HepG2 (cell line): ENCODE results near the gene RELL2. TPM values are rescaled to one million over a fixed set of nuclear protein-coding genes. Genes with fewer than 3 reads are reported as not detected.

Experiments
- ATAC-seq: fragments of 200-7000 bp; cut with Tn5 transposase; 3 replicates; pipeline ENCODE4 v1.9.1; 2020; ENCODE audit warnings: mild to moderate bottlenecking, moderate library complexity
- BruUV-seq: library from RNA; stranded (reverse); fragments of 400-500 nt; replicated peaks from 2 replicates; lab custom pipeline; 2021; lab: Mats Ljungman, UMichigan
- CTCF ChIA-PET: fragments of 300-600 bp; formaldehyde crosslinking; extraction: SDS; loops from one replicate; lab custom pipeline; 2021; ENCODE audit warnings: low total read pairs, inconsistent platforms, low intra/inter-chr PET ratio; lab: Yijun Ruan, JAX
- POLR2A ChIA-PET: fragments of 350-600 bp; sonication (Branson Sonifier 250); formaldehyde crosslinking; loops from one replicate; lab custom pipeline; 2020; ENCODE audit warnings: antibody characterized with exemption, inconsistent platforms; lab: Yijun Ruan, JAX
- DNase-seq: peaks from one replicate; pipeline ENCODE4 v3.0.0-alpha.2; 2015; ENCODE audit warnings: low spot score
- FAIRE-seq: peaks from 3 replicates; lab custom pipeline; 2011; peaks lifted over from hg19 to GRCh38; lab: Jason Lieb, UNC
- H2AFZ ChIP-seq: one replicate; pipeline ENCODE4 v1.6.1; 2011; ENCODE audit warnings: low read length, inconsistent platforms
- H3K27ac ChIP-seq: fragments of 300-600 bp; 3 replicates; pipeline ENCODE4 v1.8.0; 2011; ENCODE audit warnings: mixed run types, mild to moderate bottlenecking, mixed read lengths, low read length, inconsistent platforms; ENCODE audit not compliant: insufficient read depth; ENCODE audit errors: extremely low read length
- H3K27me3 ChIP-seq, 2 experiments: fragments of 200-600 bp in 1 of 2; 2 replicates in 1 of 2; 3 replicates in 1 of 2; pipeline versions ENCODE4 v1.6.0 to v1.8.0; 2011; ENCODE audit warnings: low read length in 2 of 2, mild to moderate bottlenecking in 2 of 2, moderate library complexity in 2 of 2, inconsistent platforms in 1 of 2; ENCODE audit not compliant: insufficient read depth in 2 of 2, control insufficient read depth in 1 of 2
- H3K36me3 ChIP-seq, 2 experiments: fragments of 200-600 bp in 1 of 2; replicated peaks in 1 of 2; 2 replicates in 1 of 2; 3 replicates in 1 of 2; pipeline versions ENCODE4 v1.5.1 to v1.8.0; 2011; ENCODE audit warnings: low read length in 2 of 2, inconsistent platforms in 1 of 2; ENCODE audit not compliant: insufficient read depth in 2 of 2, control insufficient read depth in 1 of 2
- H3K4me1 ChIP-seq: 2 replicates; pipeline ENCODE4 v1.5.1; 2012; ENCODE audit warnings: low read length, inconsistent platforms; ENCODE audit not compliant: insufficient read depth
- H3K4me2 ChIP-seq: 2 replicates; pipeline ENCODE4 v1.6.0; 2011; ENCODE audit warnings: low read depth, low read length, inconsistent platforms
- H3K4me3 ChIP-seq, 3 experiments: fragments of 200-600 bp in 1 of 3; sonication (generic), shearing (Covaris generic) in 1 of 3; replicated peaks in 1 of 3; 2 replicates each; pipeline ENCODE4 v1.5.1; 2011 to 2016; ENCODE audit warnings: low read length in 3 of 3, inconsistent platforms in 2 of 3, low read depth in 2 of 3, mild to moderate bottlenecking in 2 of 3, control low read depth in 1 of 3, mixed read lengths in 1 of 3; ENCODE audit not compliant: insufficient read depth in 1 of 3
- H3K79me2 ChIP-seq: one replicate; pipeline ENCODE4 v1.6.1; 2011; ENCODE audit warnings: low read length, inconsistent platforms; ENCODE audit not compliant: insufficient read depth
- H3K9ac ChIP-seq: 2 replicates; pipeline ENCODE4 v1.6.0; 2011; ENCODE audit warnings: mild to moderate bottlenecking, low read depth, low read length, inconsistent platforms; ENCODE audit not compliant: insufficient read depth
- H3K9me3 ChIP-seq: 2 replicates; pipeline ENCODE4 v1.5.1; 2012; ENCODE audit warnings: mild to moderate bottlenecking, low read length
- H4K20me1 ChIP-seq: 2 replicates; pipeline ENCODE4 v1.6.0; 2011; ENCODE audit warnings: inconsistent platforms, mild to moderate bottlenecking, low read length, moderate library complexity; ENCODE audit not compliant: insufficient read depth
- EED ChIP-seq: sonication (generic); formaldehyde crosslinking; IDR thresholded peaks from 2 replicates; pipeline ENCODE4 v1.5.0; 2020; ENCODE audit warnings: mild to moderate bottlenecking, missing genetic modification reagents
- JUN ChIP-seq: sonication (generic); formaldehyde crosslinking; IDR thresholded peaks from 2 replicates; pipeline ENCODE4 v1.4.0; 2020; ENCODE audit warnings: mild to moderate bottlenecking, missing genetic modification reagents
- LCORL ChIP-seq, 2 experiments: fragments of 450-650 bp in 1 of 2; sonication (generic) in 1 of 2; formaldehyde crosslinking in 1 of 2; IDR thresholded peaks; 2 replicates each; pipeline versions ENCODE4 v1.5.0 to v1.6.1; 2017 to 2020; ENCODE audit warnings: antibody characterized with exemption in 1 of 2, missing genetic modification reagents in 1 of 2
- THYN1 ChIP-seq: sonication (generic); formaldehyde crosslinking; IDR thresholded peaks from 2 replicates; pipeline ENCODE4 v1.8.1; 2023; ENCODE audit warnings: low read depth, mild to moderate bottlenecking, moderate library complexity, missing genetic modification reagents, borderline replicate concordance
- ZBTB7A ChIP-seq: sonication (generic); formaldehyde crosslinking; IDR thresholded peaks from 2 replicates; pipeline ENCODE4 v1.8.0; 2022; ENCODE audit warnings: mild to moderate bottlenecking, missing genetic modification reagents
- ZNF160 ChIP-seq: sonication (generic); formaldehyde crosslinking; IDR thresholded peaks from 2 replicates; pipeline ENCODE4 v1.8.0; 2022; ENCODE audit warnings: mild to moderate bottlenecking, inconsistent platforms, missing genetic modification reagents
- ZNF749 ChIP-seq: sonication (generic); formaldehyde crosslinking; IDR thresholded peaks from 2 replicates; pipeline ENCODE4 v1.8.0; 2022; ENCODE audit warnings: mild to moderate bottlenecking, missing genetic modification reagents, moderate library complexity, borderline replicate concordance
- ZNF816 ChIP-seq: sonication (generic); formaldehyde crosslinking; IDR thresholded peaks from 2 replicates; pipeline ENCODE4 v1.8.0; 2022; ENCODE audit warnings: missing genetic modification reagents, mild to moderate bottlenecking, borderline replicate concordance
- WGBS: methylation state at CpG from one replicate; pipeline ENCODE4 v1.1.6; 2017; ENCODE audit warnings: low lambda C conversion rate; 5-methylcytosine and 5-hydroxymethylcytosine counted together
- in situ Hi-C: cut with HindIII; loops from 2 replicates; pipeline ENCODE4 v1.10.0; 2017; ENCODE audit warnings: low pct_unique_long_range_greater_than_20kb; ENCODE audit not compliant: extremely low pct_ligation_motif_present
- intact Hi-C: fragments of 100-400 bp; cut with micrococcal nuclease; formaldehyde crosslinking; loops from one replicate; pipeline ENCODE4 v1.10.0; 2022; ENCODE audit not compliant: unreplicated experiment
- polyA plus RNA-seq, 8 experiments: library from polyadenylated mRNA; depleted of rRNA in 3 of 8; stranded (reverse) in 7 of 8; unstranded in 1 of 8; fragments of >200 nt; fragmentation: Illumina TruSeq in 4 of 8; extraction: Trizol in 4 of 8; gene quantifications; 2 replicates each; pipeline versions ENCODE4 v1.2.1 to v1.2.3, GENCODE V29; 2011 to 2016; ENCODE audit warnings: low read depth in 4 of 8, missing spikeins in 1 of 8, mixed read lengths in 1 of 8; ENCODE audit not compliant: insufficient read depth in 1 of 8
- total RNA-seq, 5 experiments: library from RNA; depleted of rRNA; stranded (reverse); fragments of >200 nt; fragmentation: Illumina TruSeq; extraction: Trizol; gene quantifications; 2 replicates each; pipeline ENCODE4 v1.2.3, GENCODE V29; 2016; ENCODE audit warnings: low read depth in 1 of 5
- TF ChIP-seq, protein P1 (sequence below): sonication (generic); formaldehyde crosslinking; IDR thresholded peaks from 2 replicates; pipeline ENCODE4 v1.8.0; 2022; ENCODE audit warnings: low read depth, missing genetic modification reagents
- TF ChIP-seq, protein P2 (sequence below): sonication (generic); formaldehyde crosslinking; conservative IDR thresholded peaks from 2 replicates; pipeline ENCODE4 v1.4.0; 2020; ENCODE audit warnings: missing genetic modification reagents
- TF ChIP-seq, protein P3 (sequence below): IDR thresholded peaks from 2 replicates; pipeline ENCODE4 v1.6.1; 2016; ENCODE audit warnings: missing compliant biosample characterization, missing genetic modification reagents, borderline replicate concordance
- TF ChIP-seq, protein P4 (sequence below), 2 experiments: IDR thresholded peaks; 2 replicates each; pipeline ENCODE4 v1.6.1; 2011 to 2012; ENCODE audit warnings: low read length in 2 of 2, borderline replicate concordance in 1 of 2, low read depth in 1 of 2, mild to moderate bottlenecking in 1 of 2, moderate library complexity in 1 of 2

RELL2 gene
- total and polyA plus RNA-seq, 2 of the 13 experiments (the other 11 are each of a cell fraction or from before 2014, with no cell fraction given) = 6.4 to 8.3 TPM

DNA sequence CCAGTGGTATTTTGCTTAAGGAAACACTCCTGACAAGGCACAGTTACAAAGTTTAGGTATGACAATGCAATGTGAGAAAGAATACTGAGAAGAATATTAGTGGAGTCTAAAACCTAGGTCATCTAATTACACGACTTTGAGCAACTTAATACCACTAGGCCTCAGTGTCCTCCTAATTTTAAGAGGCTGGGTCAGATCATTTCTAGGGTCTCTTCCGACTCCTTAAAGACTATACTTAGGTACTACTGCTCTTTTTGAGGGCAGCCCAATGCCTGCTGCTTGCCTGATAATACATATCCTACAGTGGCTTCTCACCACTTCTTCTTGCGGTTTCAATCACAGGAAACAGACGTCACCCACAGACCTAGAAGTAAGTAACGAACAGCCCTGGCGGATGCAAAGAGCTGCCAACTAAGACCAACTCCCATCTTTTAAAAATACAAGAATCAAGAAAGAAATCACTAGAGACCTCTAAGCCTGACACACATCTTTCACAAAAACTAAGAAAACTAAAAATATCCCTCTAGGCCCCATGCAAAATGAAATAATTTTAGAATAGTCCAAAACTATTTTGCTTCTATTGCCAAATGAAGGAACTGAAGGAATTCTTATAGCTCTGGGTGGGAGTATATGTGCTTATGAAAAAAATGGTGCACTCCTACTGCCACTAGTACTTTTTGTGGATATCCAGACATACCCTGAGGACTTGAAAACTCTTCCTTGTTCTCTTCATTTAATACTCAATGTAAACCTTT, 31.1 kb upstream of the RELL2 start:
- 89% methylated on average over 6 of the region's 6 CpGs for WGBS
- H2AFZ ChIP-seq = no peak overlapping the region
- intact Hi-C loops = no loop called here
- no peak overlapping the region for H3K4me2 ChIP-seq
- CTCF ChIA-PET = no interaction called here
- H3K4me3 ChIP-seq = no peak overlapping the region
- no peaks in the 10 kb centered on the region; the same call in 1 of the 2 replicates for H4K20me1 ChIP-seq
- DNase-seq (no peak), FAIRE-seq (no peak), ATAC-seq (no peak)
- no TSS peak for BruUV-seq
- H3K27ac ChIP-seq = peak overlapping the region; percentile 32
- H3K36me3 ChIP-seq = peaks cover 0 to 10% of the 10 kb centered on the region in 2 experiments; a peak in 2 of 5 replicates
- H3K79me2 ChIP-seq = peaks cover 89% of the 10 kb centered on the region
- in situ Hi-C loops = no loop called here
- TF ChIP-seq, protein P1, sequence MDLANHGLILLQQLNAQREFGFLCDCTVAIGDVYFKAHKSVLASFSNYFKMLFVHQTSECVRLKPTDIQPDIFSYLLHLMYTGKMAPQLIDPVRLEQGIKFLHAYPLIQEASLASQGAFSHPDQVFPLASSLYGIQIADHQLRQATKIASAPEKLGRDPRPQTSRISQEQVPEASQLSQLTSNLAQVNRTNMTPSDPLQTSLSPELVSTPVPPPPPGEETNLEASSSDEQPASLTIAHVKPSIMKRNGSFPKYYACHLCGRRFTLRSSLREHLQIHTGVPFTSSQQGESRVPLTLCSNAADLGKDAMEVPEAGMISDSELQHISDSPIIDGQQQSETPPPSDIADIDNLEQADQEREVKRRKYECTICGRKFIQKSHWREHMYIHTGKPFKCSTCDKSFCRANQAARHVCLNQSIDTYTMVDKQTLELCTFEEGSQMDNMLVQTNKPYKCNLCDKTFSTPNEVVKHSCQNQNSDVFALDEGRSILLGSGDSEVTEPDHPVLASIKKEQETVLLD = no peak
- TF ChIP-seq, protein P2, sequence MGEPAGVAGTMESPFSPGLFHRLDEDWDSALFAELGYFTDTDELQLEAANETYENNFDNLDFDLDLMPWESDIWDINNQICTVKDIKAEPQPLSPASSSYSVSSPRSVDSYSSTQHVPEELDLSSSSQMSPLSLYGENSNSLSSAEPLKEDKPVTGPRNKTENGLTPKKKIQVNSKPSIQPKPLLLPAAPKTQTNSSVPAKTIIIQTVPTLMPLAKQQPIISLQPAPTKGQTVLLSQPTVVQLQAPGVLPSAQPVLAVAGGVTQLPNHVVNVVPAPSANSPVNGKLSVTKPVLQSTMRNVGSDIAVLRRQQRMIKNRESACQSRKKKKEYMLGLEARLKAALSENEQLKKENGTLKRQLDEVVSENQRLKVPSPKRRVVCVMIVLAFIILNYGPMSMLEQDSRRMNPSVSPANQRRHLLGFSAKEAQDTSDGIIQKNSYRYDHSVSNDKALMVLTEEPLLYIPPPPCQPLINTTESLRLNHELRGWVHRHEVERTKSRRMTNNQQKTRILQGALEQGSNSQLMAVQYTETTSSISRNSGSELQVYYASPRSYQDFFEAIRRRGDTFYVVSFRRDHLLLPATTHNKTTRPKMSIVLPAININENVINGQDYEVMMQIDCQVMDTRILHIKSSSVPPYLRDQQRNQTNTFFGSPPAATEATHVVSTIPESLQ (CRISPR knock-in tag) = no peak
- TF ChIP-seq THYN1 (CRISPR knock-in tag) (no peak), JUN (no peak), ZBTB7A (CRISPR knock-in tag) (no peak), ZNF749 (CRISPR knock-in tag) (no peak), EED (CRISPR knock-in tag) (no peak), LCORL (IDR thresholded peaks at IDR 0.05) (no peak), LCORL (CRISPR knock-in tag; IDR thresholded peaks at IDR 0.05) (no peak), ZNF816 (CRISPR knock-in tag) (no peak), ZNF160 (CRISPR knock-in tag) (no peak)
- TF ChIP-seq, protein P3, sequence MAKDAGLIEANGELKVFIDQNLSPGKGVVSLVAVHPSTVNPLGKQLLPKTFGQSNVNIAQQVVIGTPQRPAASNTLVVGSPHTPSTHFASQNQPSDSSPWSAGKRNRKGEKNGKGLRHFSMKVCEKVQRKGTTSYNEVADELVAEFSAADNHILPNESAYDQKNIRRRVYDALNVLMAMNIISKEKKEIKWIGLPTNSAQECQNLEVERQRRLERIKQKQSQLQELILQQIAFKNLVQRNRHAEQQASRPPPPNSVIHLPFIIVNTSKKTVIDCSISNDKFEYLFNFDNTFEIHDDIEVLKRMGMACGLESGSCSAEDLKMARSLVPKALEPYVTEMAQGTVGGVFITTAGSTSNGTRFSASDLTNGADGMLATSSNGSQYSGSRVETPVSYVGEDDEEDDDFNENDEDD (CRISPR knock-in tag) = no peak
- TF ChIP-seq, protein P4, sequence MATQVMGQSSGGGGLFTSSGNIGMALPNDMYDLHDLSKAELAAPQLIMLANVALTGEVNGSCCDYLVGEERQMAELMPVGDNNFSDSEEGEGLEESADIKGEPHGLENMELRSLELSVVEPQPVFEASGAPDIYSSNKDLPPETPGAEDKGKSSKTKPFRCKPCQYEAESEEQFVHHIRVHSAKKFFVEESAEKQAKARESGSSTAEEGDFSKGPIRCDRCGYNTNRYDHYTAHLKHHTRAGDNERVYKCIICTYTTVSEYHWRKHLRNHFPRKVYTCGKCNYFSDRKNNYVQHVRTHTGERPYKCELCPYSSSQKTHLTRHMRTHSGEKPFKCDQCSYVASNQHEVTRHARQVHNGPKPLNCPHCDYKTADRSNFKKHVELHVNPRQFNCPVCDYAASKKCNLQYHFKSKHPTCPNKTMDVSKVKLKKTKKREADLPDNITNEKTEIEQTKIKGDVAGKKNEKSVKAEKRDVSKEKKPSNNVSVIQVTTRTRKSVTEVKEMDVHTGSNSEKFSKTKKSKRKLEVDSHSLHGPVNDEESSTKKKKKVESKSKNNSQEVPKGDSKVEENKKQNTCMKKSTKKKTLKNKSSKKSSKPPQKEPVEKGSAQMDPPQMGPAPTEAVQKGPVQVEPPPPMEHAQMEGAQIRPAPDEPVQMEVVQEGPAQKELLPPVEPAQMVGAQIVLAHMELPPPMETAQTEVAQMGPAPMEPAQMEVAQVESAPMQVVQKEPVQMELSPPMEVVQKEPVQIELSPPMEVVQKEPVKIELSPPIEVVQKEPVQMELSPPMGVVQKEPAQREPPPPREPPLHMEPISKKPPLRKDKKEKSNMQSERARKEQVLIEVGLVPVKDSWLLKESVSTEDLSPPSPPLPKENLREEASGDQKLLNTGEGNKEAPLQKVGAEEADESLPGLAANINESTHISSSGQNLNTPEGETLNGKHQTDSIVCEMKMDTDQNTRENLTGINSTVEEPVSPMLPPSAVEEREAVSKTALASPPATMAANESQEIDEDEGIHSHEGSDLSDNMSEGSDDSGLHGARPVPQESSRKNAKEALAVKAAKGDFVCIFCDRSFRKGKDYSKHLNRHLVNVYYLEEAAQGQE (IDR thresholded peaks at IDR 0.05; ENCODE audit: borderline replicate concordance in 1 of 2, low read depth in 1 of 2, low read length in 2 of 2) = no peak
- no peaks in the 10 kb centered on the region for H3K9me3 ChIP-seq
- H3K4me1 ChIP-seq = peaks cover 72% of the 10 kb centered on the region
- no peaks in the 10 kb centered on the region for H3K27me3 ChIP-seq
- H3K9ac ChIP-seq = no peak overlapping the region
- POLR2A ChIA-PET = no interaction called here
